Kidney epithelial cell (primary cell): ENCODE data around the gene PANK4. TPM values are rescaled to one million over a fixed set of nuclear protein-coding genes. Genes with fewer than 3 reads are reported as not detected.

ENCODE experiments used
- DNase-seq: peaks from one replicate; pipeline ENCODE4 v3.0.0-alpha.2; 2010; ENCODE audit warnings: low read depth
- H3K27me3 ChIP-seq: 2 replicates; pipeline ENCODE4 v1.6.0; 2011; ENCODE audit warnings: low read length; ENCODE audit not compliant: control insufficient read depth, insufficient read depth
- H3K36me3 ChIP-seq: 2 replicates; pipeline ENCODE4 v1.5.1; 2011; ENCODE audit warnings: low read length; ENCODE audit not compliant: control insufficient read depth, insufficient read depth
- H3K4me3 ChIP-seq: 2 replicates; pipeline ENCODE4 v1.5.1; 2011; ENCODE audit warnings: low read depth, mild to moderate bottlenecking, control low read depth, low read length
- total RNA-seq: library from RNA; depleted of rRNA; stranded (reverse); fragments of >200 nt; gene quantifications from 2 replicates; pipeline ENCODE4 v1.2.3, GENCODE V29; 2015
- TF ChIP-seq, protein P1 (sequence below): IDR thresholded peaks from 2 replicates; pipeline ENCODE4 v1.5.1; 2011; ENCODE audit warnings: mild to moderate bottlenecking, moderate library complexity, low read length, control low read depth, inconsistent platforms; ENCODE audit not compliant: insufficient read depth, poor library complexity, severe bottlenecking

The PANK4 gene
- total RNA-seq, 1 donor from 2014 or later, result 28.9 TPM

DNA sequence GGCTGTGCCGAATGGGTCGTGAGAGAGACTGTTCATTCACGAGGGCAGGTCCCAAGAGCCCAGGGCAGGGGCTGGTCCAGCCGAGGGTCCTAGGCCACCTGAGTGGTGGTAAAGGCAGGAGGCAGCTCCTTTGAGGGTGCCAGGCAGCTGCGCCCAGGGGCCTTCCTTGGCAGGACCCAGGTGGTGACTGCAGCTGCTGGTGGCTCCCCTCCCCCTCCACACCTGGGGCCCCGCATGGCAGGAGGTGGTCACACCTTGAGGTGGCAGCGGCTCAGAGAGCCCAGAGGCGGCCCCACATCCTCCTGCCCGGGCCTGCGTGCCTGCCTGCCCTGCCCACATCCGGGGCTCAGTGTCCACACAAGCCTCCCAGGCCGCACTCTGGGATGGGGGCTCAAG is 60.1 kb downstream of the PANK4 start:
- peaks cover 86% of the 10 kb centered on the region for H3K27me3 ChIP-seq
- TF ChIP-seq, protein P1, sequence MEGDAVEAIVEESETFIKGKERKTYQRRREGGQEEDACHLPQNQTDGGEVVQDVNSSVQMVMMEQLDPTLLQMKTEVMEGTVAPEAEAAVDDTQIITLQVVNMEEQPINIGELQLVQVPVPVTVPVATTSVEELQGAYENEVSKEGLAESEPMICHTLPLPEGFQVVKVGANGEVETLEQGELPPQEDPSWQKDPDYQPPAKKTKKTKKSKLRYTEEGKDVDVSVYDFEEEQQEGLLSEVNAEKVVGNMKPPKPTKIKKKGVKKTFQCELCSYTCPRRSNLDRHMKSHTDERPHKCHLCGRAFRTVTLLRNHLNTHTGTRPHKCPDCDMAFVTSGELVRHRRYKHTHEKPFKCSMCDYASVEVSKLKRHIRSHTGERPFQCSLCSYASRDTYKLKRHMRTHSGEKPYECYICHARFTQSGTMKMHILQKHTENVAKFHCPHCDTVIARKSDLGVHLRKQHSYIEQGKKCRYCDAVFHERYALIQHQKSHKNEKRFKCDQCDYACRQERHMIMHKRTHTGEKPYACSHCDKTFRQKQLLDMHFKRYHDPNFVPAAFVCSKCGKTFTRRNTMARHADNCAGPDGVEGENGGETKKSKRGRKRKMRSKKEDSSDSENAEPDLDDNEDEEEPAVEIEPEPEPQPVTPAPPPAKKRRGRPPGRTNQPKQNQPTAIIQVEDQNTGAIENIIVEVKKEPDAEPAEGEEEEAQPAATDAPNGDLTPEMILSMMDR, result no peak
- no peak for DNase-seq
- no peak overlapping the region for H3K4me3 ChIP-seq
- no peaks in the 10 kb centered on the region for H3K36me3 ChIP-seq

DNA sequence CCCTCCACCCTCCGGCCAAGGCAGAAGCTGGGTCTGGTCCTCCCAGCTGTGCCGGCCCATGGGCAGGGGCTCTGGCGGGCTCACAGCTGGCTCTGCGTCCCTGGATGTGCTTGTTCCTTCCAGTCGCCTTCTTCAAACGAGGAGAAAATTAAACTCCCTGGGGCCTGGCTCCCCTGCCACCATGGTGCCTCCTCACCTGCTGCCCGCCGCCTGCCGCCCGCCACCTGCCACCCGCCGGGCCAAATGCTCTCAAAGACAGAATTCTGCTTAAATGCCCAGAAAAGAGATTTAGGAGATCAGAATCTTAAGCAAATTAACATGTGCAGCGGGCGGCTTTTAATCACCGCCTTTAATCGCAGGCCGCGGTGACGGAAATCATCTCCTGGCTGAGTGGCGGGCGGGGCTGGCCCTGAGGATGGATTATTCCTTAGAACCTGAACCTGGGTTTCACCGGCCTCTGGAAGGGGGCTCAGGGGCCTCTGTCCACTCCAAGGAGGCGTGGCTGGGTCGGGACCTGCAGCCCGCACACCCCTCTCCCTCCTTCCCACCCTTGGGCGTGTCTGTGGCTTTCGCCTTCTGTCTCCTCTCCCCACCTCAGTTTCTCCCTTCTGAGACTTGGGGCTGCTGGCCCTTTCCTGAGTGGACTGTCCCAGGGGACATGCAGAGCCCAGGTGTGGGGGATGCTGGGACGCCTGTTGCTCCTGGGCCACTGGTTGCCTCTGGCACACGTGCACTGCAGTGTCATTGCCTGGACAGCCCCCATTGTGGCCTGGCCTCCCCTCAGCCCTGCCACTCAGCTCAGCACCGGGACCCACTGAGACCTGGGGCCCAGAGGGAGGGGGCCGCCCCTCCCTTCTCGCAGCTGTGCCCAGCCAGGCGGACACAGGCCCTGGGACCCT is 60.8 kb downstream of the PANK4 start:
- Histone ChIP-seq H3K27me3 (peaks cover 86% of the 10 kb centered on the region), H3K4me3 (no peak overlapping the region), H3K36me3 (no peaks in the 10 kb centered on the region)
- TF ChIP-seq, protein P1, result no peak
- no peak for DNase-seq

DNA sequence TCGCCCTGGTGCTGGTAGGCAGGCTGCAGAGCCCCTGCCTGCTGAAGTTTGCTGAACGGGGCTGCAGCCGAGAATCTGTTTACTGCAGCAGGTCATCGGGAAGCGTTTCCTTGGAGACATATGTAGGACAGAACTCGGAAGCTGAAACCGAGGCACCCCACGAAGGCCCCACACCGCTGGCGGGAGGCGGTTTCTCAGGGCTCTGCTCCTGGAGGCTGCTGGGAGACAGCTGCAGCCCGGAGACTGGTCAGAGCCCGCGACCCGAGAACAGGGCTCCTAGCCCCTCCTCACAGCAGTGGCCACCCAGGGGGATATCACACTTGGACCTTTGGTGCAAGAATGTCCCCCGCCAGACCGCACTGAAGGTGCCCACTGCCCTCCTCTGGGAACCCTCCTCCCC is 63.0 kb downstream of the PANK4 start:
- no peaks in the 10 kb centered on the region for H3K36me3 ChIP-seq
- peaks cover 73% of the 10 kb centered on the region for H3K27me3 ChIP-seq
- no peak overlapping the region for H3K4me3 ChIP-seq
- no peak for DNase-seq
- TF ChIP-seq, protein P1, result no peak

DNA sequence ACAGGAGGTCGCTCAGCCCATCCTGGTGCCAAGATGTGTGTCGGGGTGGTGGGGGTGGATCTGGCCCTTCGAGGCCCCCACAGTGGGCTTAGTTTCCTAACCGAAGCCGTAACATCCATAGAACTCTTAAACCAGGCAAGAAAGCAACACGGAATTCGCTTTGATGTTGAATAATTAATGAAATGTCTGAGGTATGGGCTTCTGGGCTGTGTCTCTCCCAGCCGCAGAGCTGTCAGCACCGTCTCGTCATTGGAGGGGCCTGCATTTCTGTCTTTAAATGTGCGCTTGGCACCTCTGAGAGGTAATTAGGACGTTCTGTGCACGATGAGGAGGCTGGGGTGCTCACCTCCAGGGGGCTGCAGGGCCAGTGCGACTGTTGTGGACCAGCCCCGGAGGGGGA is 63.6 kb downstream of the PANK4 start:
- DNase-seq, result no peak
- Histone ChIP-seq H3K4me3 (no peak overlapping the region), H3K36me3 (no peaks in the 10 kb centered on the region), H3K27me3 (peaks cover 68% of the 10 kb centered on the region)
- TF ChIP-seq, protein P1, result no peak

DNA sequence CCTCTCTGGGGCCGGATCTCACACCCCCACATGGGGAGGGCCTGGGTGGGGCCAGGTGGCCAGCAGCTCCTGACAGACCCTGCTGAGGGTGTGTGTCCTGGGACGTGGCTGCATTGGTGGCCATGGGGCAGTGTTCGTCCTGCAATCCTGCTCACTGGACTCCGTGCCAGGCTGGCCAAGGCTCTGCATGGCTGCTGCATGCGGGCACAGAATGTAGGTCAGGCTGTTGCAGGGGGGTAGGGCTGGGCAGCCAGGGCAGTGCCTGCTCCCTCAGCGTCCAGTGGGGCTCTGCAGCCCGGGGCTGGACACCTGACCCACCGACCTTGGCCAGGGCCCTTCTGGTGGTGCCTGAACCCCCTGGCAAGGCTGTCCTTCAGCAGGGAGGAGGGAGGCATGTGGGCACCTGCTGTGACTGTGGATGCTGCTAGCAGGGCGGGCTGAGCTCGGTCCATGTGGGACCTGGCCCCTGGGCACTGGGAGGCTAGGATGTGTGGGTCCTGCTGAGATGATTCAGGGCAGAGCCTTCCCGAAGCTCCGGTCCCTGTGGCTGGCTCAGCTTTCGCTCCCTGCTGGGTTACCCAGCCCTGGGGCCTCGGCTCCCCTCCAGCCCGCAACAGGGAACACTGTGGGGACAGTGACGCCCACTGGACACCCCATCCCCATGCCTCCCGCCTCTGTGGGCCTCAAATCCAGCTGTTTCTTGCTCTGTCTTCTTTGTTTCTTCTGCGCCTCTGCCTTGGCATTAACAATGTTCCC is 65.2 kb downstream of the PANK4 start:
- Histone ChIP-seq H3K27me3 (peaks cover 51% of the 10 kb centered on the region), H3K36me3 (no peaks in the 10 kb centered on the region), H3K4me3 (no peak overlapping the region)
- no peak for DNase-seq
- TF ChIP-seq, protein P1, result no peak
